ENCODE data around the gene CACNA1S. TPM values are rescaled to one million over a fixed set of nuclear protein-coding genes. Genes with fewer than 3 reads are reported as not detected.

CACNA1S gene
- total and polyA plus RNA-seq, 5 experiments from 2014 or later = not detected

- H3K4me1 Mint-ChIP-seq = peaks cover 0 to 3% (median under 1%) of the 10 kb centered on the region in 4 donors
- ATAC-seq (no peak), DNase-seq (peak in 1 of 10 donors; percentile 55)
- no peak overlapping the region for H3K4me3 Mint-ChIP-seq
- H3K9me3 Mint-ChIP-seq = no peaks in the 10 kb centered on the region
- POLR2A ChIA-PET = no interaction called here
- no peaks in the 10 kb centered on the region for H3K27me3 Mint-ChIP-seq
- peaks cover 0 to 33% (median 14%) of the 10 kb centered on the region in 3 donors for H3K36me3 Mint-ChIP-seq
- peak overlapping the region in 2 of 10 donors; percentile 41 to 75 for H3K27ac Mint-ChIP-seq
These were observed 25.5 kb upstream of the CACNA1S start for GRCh38 chr1:201137579-201138310.

- DNase-seq = peak in 1 of 10 donors; percentile 11
- peak overlapping the region in 1 of 10 donors; percentile 24 for H3K27ac Mint-ChIP-seq
- H3K4me1 Mint-ChIP-seq = peaks cover 0 to 3% (median 0%) of the 10 kb centered on the region in 4 donors
- no peak overlapping the region for H3K4me3 Mint-ChIP-seq
- POLR2A ChIA-PET = no interaction called here
- peaks cover 0 to 33% (median 16%) of the 10 kb centered on the region in 3 donors for H3K36me3 Mint-ChIP-seq
- H3K9me3 Mint-ChIP-seq = no peaks in the 10 kb centered on the region
- ATAC-seq = no peak
- H3K27me3 Mint-ChIP-seq = no peaks in the 10 kb centered on the region
These were observed 24.8 kb upstream of the CACNA1S start for GRCh38 chr1:201137024-201137392.

- Mint-ChIP-seq H3K4me3 (no peak overlapping the region), H3K9me3 (no peaks in the 10 kb centered on the region), H3K27ac (peak overlapping the region in 2 of 10 donors; percentile 41 to 72), H3K36me3 (peaks cover 0 to 32% (median 16%) of the 10 kb centered on the region in 3 donors), H3K27me3 (no peaks in the 10 kb centered on the region), H3K4me1 (peaks cover 0 to 3% (median 0%) of the 10 kb centered on the region in 4 donors)
- DNase-seq (peak in 1 of 10 donors; percentile 55), ATAC-seq (no peak)
- POLR2A ChIA-PET = no interaction called here
These were observed 24.3 kb upstream of the CACNA1S start for GRCh38 chr1:201136355-201137023.

- no peaks in the 10 kb centered on the region for H3K4me1 Mint-ChIP-seq
- no peaks in the 10 kb centered on the region for H3K9me3 Mint-ChIP-seq
- POLR2A ChIA-PET = no interaction called here
- peaks cover 0 to under 1% (median 0%) of the 10 kb centered on the region in 5 donors for H3K27me3 Mint-ChIP-seq
- H3K36me3 Mint-ChIP-seq = peaks cover 0 to 21% (median 15%) of the 10 kb centered on the region in 3 donors
- ATAC-seq (no peak), DNase-seq (no peak)
- peak overlapping the region in 1 of 10 donors; percentile 56 for H3K27ac Mint-ChIP-seq
- H3K4me3 Mint-ChIP-seq = no peak overlapping the region
These were observed 22.2 kb upstream of the CACNA1S start for GRCh38 chr1:201134405-201134804.

GRCh38 chr1:201131398-201131797, 19.2 kb upstream of the CACNA1S start:
- Mint-ChIP-seq H3K4me1 (no peaks in the 10 kb centered on the region), H3K4me3 (no peak overlapping the region), H3K36me3 (peaks cover 0 to 15% (median 14%) of the 10 kb centered on the region in 3 donors), H3K27ac (peak overlapping the region in 1 of 10 donors; percentile 87), H3K27me3 (peaks cover 0 to 20% (median 12%) of the 10 kb centered on the region in 5 donors), H3K9me3 (no peaks in the 10 kb centered on the region)
- DNase-seq = no peak
- ATAC-seq = no peak
- POLR2A ChIA-PET = no interaction called here

GRCh38 chr1:201128962-201129361, 16.7 kb upstream of the CACNA1S start:
- Mint-ChIP-seq H3K27me3 (peaks cover 7 to 35% (median 23%) of the 10 kb centered on the region in 5 donors), H3K36me3 (peaks cover 0 to 5% (median 2%) of the 10 kb centered on the region in 3 donors), H3K4me1 (peaks cover 0 to 2% (median 0%) of the 10 kb centered on the region in 4 donors), H3K9me3 (no peaks in the 10 kb centered on the region), H3K4me3 (no peak overlapping the region), H3K27ac (no peak overlapping the region)
- POLR2A ChIA-PET = no interaction called here
- no peak for ATAC-seq
- peak in 1 of 10 donors; percentile 62 for DNase-seq

- ATAC-seq (no peak), DNase-seq (peak in 1 of 10 donors; percentile 48)
- no peak overlapping the region for H3K4me3 Mint-ChIP-seq
- peaks cover 9 to 35% (median 23%) of the 10 kb centered on the region in 5 donors for H3K27me3 Mint-ChIP-seq
- POLR2A ChIA-PET = no interaction called here
- no peak overlapping the region for H3K27ac Mint-ChIP-seq
- peaks cover 0 to 5% (median 2%) of the 10 kb centered on the region in 3 donors for H3K36me3 Mint-ChIP-seq
- H3K4me1 Mint-ChIP-seq = peaks cover 0 to 2% (median 0%) of the 10 kb centered on the region in 4 donors
- no peaks in the 10 kb centered on the region for H3K9me3 Mint-ChIP-seq
These were observed 16.2 kb upstream of the CACNA1S start for GRCh38 chr1:201128476-201128875.

- Mint-ChIP-seq H3K9me3 (no peaks in the 10 kb centered on the region), H3K4me3 (no peak overlapping the region), H3K36me3 (peaks cover 0 to 4% (median 2%) of the 10 kb centered on the region in 3 donors), H3K27ac (peak overlapping the region in 1 of 10 donors; percentile 75), H3K4me1 (peaks cover 0 to 2% (median 0%) of the 10 kb centered on the region in 4 donors), H3K27me3 (peaks cover 9 to 35% (median 23%) of the 10 kb centered on the region in 5 donors)
- ATAC-seq = no peak
- DNase-seq = peak in 1 of 10 donors; percentile 34
- POLR2A ChIA-PET = no interaction called here
These were observed 15.7 kb upstream of the CACNA1S start for GRCh38 chr1:201127755-201128455.

- H3K4me3 Mint-ChIP-seq = no peak within 1 kb of the TSS
- peak within 1 kb of the TSS in 1 of 10 donors; percentile 75 for H3K27ac Mint-ChIP-seq
- POLR2A ChIA-PET = no interaction called here
- DNase-seq (peak in 1 of 10 donors; percentile 49), ATAC-seq (no peak)
- no peaks in the 10 kb centered on the region for H3K9me3 Mint-ChIP-seq
- H3K4me1 Mint-ChIP-seq = peaks cover 0 to 2% (median 0%) of the 10 kb centered on the region in 4 donors
- peaks cover 9 to 35% (median 23%) of the 10 kb centered on the region in 5 donors for H3K27me3 Mint-ChIP-seq
- peaks cover 0 to 2% (median 0%) of the 10 kb centered on the region in 3 donors for H3K36me3 Mint-ChIP-seq
These were observed 14.9 kb upstream of the CACNA1S start, which contains the start of gene ASCL5 for GRCh38 chr1:201126832-201127754. ASCL5 (minus strand) TSS chr1:201127184; CDS start chr1:201115372, 11,812 bp downstream.

- no peak for ATAC-seq
These were observed 14.2 kb upstream of the CACNA1S start for GRCh38 chr1:201126463-201126831.

GRCh38 chr1:201125800-201126199, 13.6 kb upstream of the CACNA1S start:
- Mint-ChIP-seq H3K27me3 (peaks cover 9 to 35% (median 23%) of the 10 kb centered on the region in 5 donors), H3K36me3 (no peaks in the 10 kb centered on the region), H3K4me3 (no peak overlapping the region), H3K27ac (no peak overlapping the region), H3K4me1 (peaks cover 0 to 2% (median 0%) of the 10 kb centered on the region in 4 donors), H3K9me3 (no peaks in the 10 kb centered on the region)
- ATAC-seq (no peak), DNase-seq (no peak)
- POLR2A ChIA-PET = interaction anchor here (1.2 kb wide), 1 partner anchor 11 kb away, joined by 3 read pairs; no protein-coding TSS in a partner anchor

More at GRCh38 chr1:201126463-201126831, 14.2 kb upstream of the CACNA1S start:
- no peak for DNase-seq
- H3K4me1 Mint-ChIP-seq = peaks cover 0 to 2% (median 0%) of the 10 kb centered on the region in 4 donors
- peaks cover 9 to 35% (median 23%) of the 10 kb centered on the region in 5 donors for H3K27me3 Mint-ChIP-seq
- POLR2A ChIA-PET = no interaction called here
- H3K9me3 Mint-ChIP-seq = no peaks in the 10 kb centered on the region
- H3K4me3 Mint-ChIP-seq = no peak overlapping the region
- H3K36me3 Mint-ChIP-seq = no peaks in the 10 kb centered on the region
- no peak overlapping the region for H3K27ac Mint-ChIP-seq
